ENCODE data around the gene ZNF606.

ZNF606 gene

DNA sequence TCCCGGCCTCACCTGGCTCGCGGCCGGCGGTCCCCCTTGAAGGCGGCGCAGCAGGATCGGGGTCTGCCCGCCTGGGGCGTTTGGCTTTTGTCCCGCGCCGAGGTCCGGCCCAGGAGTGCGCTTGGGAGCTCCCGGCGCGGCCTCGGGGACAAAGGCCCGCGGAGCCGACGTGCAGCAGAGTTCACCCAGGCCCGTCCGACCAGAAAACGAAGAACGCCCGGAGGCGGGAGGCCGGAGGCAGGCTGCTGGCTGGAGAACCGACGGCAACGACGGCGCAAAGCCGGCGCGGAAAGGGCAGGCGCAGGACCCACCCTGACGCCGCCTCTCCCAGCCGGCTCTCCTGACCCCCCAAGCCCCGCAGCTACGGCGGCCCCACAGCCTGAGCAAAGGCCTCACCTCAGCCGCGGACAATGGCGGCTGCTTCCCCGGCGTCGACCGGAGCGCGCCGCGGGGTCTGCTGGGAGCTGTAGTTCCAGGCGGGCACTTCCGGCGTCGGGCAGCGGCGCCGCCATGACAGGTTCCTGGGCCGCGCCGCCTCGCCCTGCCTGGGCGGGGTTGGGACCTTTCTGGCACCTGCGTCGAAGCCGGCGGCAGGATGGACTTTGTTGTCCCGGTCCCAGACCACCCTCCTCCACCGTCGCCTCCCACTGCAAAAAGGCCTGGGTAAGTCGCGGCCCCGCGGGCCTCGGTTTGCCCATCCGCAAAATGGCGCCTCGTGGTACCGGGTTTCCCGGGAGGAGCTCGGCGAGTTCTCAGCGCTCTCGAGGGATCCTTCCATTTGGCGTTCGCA, at the start of gene ZNF606:
Gene ZNF606, minus strand, starts transcription at position 437 of the 790 bp plus-strand sequence. CDS start 1,501 bp downstream, outside the sequence.
- in situ Hi-C loops (cut with MboI; ENCODE audit: low pct_unique_long_range_greater_than_20kb, low sequenced_read_pairs), result no loop called here
- DNase-seq, result peak; percentile 64

GRCh38 chr19:58052256-58052655, 49.6 kb upstream of the ZNF606 start:
- no peak for DNase-seq
- in situ Hi-C loops (cut with MboI; ENCODE audit: low pct_unique_long_range_greater_than_20kb, low sequenced_read_pairs), result no loop called here

DNA sequence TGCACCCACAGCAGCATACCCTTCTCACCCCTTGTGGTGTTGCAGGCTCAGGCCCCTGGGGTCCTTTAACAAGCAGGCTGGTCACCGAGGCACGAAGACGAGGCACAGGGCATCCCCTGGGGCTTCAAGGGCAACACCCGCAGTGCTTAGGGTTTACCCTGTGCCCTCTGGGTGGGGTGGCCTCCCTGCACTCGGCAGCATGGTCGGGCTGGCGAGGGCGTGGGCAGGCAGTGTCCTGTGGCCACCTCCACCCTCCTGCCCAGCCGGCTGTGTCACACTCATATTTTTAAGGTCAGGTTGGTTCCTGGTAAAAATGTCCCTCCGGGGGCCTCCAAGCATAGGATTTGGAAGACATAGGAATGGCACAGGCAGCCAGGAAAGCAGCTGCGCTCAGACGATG, 45.1 kb upstream of the ZNF606 start:
- no peak for DNase-seq
- in situ Hi-C loops (cut with MboI; ENCODE audit: low pct_unique_long_range_greater_than_20kb, low sequenced_read_pairs), result no loop called here

DNA sequence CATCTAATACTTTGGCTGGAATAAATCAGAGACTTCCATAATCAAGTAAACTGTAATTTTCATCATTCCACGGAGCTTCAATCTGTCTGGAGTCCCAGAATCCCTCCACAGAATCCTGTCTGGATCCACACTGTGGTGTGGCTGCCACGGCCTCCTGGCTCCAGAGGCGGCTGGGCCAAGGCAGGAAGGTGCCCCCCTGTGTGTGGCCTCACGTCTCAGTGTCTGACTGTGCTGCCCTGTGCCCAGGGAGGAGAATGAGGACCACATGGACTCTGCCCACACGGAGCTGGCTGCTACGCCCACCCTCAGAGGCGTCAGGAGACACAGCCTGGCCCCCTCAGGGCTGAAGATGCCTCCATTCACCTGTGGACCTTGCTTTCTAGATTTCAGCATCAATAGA, 44.2 kb upstream of the ZNF606 start:
- in situ Hi-C loops (cut with MboI; ENCODE audit: low pct_unique_long_range_greater_than_20kb, low sequenced_read_pairs), result no loop called here
- DNase-seq, result no peak

DNA sequence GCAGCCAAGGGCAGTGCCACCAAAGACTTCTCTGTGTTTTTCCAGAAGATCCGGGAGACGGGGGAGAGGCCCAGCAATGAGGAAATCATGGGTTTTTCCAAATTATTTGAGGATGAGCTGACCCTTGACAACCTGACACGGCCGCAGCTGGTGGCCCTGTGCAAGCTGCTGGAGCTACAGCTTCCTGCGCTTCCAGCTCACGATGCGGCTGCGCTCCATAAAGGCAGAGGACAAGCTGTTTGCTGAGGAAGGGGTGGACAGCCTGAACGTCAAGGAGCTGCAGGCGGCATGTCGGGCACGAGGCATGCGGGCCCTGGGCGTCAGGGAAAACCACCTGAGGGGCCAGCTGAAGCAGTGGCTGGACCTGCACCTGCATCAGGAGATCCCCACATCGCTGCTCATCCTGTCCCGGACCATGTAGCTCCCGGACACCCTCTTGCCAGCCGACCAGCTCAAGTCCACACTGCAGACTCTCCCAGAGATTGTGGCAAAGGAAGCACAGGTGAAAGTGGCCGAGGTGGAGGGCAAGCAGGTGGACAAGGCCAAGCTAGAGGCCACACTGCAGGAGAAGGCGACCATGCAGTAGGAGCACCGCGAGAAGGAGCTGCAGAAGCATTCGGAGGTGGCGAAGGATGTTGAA, 42.9 kb upstream of the ZNF606 start:
- in situ Hi-C loops (cut with MboI; ENCODE audit: low pct_unique_long_range_greater_than_20kb, low sequenced_read_pairs), result no loop called here
- no peak for DNase-seq

GRCh38 chr19:58044886-58045285, 42.3 kb upstream of the ZNF606 start:
- in situ Hi-C loops (cut with MboI; ENCODE audit: low pct_unique_long_range_greater_than_20kb, low sequenced_read_pairs), result no loop called here
- DNase-seq, result no peak

GRCh38 chr19:58044391-58044790, 41.8 kb upstream of the ZNF606 start:
- DNase-seq, result no peak
- in situ Hi-C loops (cut with MboI; ENCODE audit: low pct_unique_long_range_greater_than_20kb, low sequenced_read_pairs), result no loop called here

GRCh38 chr19:58042495-58043340, 40.1 kb upstream of the ZNF606 start:
- in situ Hi-C loops (cut with MboI; ENCODE audit: low pct_unique_long_range_greater_than_20kb, low sequenced_read_pairs), result no loop called here
- DNase-seq, result no peak

DNA sequence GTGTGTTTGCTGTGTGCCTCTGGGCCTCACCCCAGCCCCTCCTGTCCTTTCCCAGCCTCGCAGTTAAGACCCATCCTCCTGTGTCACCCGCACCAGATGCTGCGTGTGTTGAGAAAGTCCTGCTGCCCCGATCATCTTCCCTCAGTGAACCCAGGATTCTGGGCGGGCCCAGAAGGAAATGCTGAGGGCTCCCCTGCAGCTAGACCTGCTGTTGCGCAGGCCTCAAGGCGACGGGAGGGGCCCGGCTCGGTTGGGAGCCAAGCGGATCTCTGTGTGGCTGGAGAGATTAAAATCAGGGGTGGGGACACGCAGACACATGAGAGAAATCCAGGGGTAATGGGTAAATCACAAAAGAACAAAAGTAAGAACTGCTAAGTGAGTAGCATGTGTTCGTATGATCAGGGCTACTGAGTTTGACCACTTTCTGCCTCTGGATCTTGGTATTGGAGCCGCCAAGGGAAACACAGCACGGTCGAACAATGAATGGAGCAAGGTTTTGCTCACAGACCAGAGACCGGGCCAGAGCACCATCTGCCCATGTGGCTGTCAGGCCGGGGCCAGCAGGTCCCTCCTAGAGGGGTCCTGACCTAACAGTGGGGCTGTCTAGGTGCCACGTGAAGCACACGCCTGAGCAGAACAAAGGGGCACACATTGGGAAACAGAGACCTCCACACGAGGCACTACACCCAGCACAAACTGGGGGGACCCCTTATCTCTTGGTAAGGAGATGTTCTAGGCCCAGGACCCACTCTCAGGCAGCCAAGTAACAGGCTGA, 38.3 kb upstream of the ZNF606 start:
- DNase-seq, result no peak
- in situ Hi-C loops (cut with MboI; ENCODE audit: low pct_unique_long_range_greater_than_20kb, low sequenced_read_pairs), result no loop called here

GRCh38 chr19:58038688-58039204, 36.1 kb upstream of the ZNF606 start:
- DNase-seq, result no peak
- in situ Hi-C loops (cut with MboI; ENCODE audit: low pct_unique_long_range_greater_than_20kb, low sequenced_read_pairs), result no loop called here

DNA sequence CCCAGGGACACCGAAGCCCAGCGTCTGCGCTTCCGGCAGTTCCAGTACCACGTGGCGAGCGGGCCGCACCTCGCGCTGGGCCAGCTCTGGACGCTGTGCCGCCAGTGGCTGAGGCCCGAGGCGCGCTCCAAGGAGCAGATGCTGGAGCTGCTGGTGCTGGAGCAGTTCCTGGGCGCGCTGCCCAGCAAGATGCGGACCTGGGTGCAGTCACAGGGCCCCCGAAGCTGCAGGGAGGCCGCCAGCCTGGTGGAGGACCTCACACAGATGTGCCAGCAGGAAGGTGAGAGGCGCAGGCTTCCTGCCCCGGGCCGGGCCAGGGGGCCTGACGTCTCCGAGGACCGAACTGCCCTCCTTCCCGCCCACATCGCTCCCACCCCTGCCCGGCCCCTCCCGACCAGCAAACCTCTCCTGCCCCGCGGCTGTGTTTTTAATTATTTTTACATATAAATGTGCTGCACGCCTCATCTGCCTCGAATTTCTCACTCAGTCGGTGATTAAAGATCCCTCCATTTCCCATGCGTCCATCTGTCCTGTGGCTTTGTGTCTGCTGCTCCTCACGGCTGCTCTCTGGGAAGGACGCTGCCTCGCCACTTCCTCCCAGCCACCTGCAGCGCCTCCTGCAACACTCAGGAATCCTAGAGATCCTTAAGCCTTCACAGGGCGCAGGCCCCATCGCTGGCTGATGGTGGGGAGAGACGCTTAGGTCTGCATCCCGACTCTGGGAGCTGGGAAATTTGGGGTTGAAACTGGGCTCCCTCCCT, 35.5 kb upstream of the ZNF606 start:
- no peak for DNase-seq
- in situ Hi-C loops (cut with MboI; ENCODE audit: low pct_unique_long_range_greater_than_20kb, low sequenced_read_pairs), result no loop called here

GRCh38 chr19:58035863-58036262, 33.2 kb upstream of the ZNF606 start:
- no peak for DNase-seq
- in situ Hi-C loops (cut with MboI; ENCODE audit: low pct_unique_long_range_greater_than_20kb, low sequenced_read_pairs), result no loop called here

DNA sequence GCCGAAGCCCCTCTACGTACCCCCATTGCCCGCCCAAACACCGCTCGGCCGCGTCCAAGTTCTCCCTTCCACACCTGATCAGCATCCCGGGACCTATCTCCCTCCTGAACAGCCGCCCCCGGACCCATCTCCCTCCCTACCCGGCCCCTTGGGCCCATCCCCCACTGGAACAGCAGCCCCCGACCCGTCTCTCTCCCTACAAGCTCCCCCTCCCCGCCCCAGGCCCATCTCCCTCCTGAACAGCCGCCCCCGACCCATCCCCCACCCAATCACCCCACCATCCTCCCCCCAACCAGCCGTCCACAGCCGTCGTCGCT, 31.8 kb upstream of the ZNF606 start:
- in situ Hi-C loops (cut with MboI; ENCODE audit: low pct_unique_long_range_greater_than_20kb, low sequenced_read_pairs), result no loop called here
- no peak for DNase-seq

DNA sequence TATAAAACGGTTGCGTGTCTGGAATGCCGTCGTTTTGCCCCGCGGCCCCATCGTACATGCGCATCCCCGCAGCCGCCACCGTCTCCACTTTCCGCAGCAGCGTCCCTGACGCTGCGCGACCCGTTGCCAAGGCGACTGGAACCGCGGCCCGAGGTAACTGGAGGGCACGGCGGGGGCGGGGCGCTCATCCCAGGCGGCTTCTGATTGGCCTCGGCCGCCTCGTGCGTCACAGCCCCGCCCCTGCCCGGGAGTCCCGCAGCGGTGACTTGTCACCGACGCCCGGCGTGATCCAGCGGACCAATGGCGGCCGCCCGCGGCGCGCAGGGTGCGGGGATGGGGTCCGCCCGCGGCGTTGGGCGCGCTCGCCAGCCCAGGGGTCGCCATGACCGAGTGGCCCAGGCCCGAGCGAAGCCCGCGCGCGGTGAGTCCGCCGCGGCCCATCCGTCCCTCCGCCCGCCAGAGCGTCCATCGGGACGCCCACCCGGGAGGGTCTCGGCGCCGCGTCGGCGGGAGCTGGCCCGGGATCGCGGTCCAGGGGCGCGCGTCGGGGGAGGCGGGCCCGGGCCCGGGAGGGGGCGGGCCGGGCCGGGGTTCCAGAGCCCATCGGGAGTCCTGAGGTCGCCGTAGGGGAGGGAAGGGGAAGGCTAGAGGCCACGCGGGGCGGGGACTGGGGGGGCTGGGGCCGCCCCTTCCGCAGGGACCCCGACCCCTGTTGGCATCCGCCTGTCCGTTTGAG, 31.3 kb upstream of the ZNF606 start, which contains the start of gene ZSCAN1:
Gene ZSCAN1, plus strand, starts transcription at position 285 of the 736 bp plus-strand sequence. CDS start 3,812 bp downstream, outside the sequence.
- DNase-seq, result no peak
- in situ Hi-C loops (cut with MboI; ENCODE audit: low pct_unique_long_range_greater_than_20kb, low sequenced_read_pairs), result no loop called here

DNA sequence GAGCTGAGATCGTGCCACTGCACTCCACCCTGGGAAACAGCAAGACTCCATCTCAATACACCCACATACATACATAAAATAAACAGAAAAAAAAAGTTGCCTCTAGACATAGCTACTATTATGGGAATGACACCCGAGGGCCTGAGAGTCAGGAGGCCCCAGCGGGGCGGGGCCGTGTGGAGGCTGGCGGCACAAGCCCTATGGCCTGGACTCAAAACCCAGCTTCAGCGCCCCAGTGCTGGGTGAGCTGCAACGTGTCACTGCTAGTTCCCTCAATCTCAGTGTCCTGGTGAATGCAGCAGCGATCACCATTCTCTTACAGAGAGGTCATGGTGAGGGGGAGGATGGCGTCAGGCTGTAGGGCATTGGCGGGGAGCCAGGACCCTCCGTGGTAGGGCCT, 22.0 kb upstream of the ZNF606 start:
- no peak for DNase-seq
- in situ Hi-C loops (cut with MboI; ENCODE audit: low pct_unique_long_range_greater_than_20kb, low sequenced_read_pairs), result no loop called here

DNA sequence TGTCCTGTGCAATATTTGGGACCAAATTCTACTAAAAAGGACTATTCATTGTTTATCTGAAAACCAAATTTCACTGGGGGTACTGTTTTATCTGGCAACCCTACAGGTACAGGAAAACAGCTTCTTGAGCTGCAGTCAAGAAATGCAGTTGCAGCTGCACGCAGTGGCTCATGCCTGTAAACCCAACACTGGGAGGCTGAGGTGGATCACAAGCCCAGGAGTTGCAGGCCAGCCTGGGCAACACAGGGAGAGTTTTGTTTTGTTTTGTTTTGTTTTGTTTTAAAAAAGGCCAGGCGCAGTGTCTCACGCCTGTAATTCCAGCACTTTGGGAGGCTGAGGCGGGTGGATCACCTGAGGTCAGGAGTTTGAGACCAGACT, 19.7 kb upstream of the ZNF606 start:
- in situ Hi-C loops (cut with MboI; ENCODE audit: low pct_unique_long_range_greater_than_20kb, low sequenced_read_pairs), result no loop called here
- no peak for DNase-seq

GRCh38 chr19:58021541-58022282, 19.1 kb upstream of the ZNF606 start:
- in situ Hi-C loops (cut with MboI; ENCODE audit: low pct_unique_long_range_greater_than_20kb, low sequenced_read_pairs), result no loop called here

More at GRCh38 chr19:58021541-58022282, 19.1 kb upstream of the ZNF606 start:
- peak; percentile 49 for DNase-seq
